NCI-H1694 treated with DMSO at 0.1 percent for 48 hours (cell line): Measurements from ENCODE around the gene BIRC6.
"Not testable (repeated sequence)": the region's sequence is repeated elsewhere in the genome, so short reads cannot be mapped to it uniquely, and the experiment has no call there.

ENCODE experiments used
- DNase-seq: peaks from one replicate; lab custom pipeline; 2025; lab: John Stamatoyannopoulos, UW

Gene BIRC6, protein sequence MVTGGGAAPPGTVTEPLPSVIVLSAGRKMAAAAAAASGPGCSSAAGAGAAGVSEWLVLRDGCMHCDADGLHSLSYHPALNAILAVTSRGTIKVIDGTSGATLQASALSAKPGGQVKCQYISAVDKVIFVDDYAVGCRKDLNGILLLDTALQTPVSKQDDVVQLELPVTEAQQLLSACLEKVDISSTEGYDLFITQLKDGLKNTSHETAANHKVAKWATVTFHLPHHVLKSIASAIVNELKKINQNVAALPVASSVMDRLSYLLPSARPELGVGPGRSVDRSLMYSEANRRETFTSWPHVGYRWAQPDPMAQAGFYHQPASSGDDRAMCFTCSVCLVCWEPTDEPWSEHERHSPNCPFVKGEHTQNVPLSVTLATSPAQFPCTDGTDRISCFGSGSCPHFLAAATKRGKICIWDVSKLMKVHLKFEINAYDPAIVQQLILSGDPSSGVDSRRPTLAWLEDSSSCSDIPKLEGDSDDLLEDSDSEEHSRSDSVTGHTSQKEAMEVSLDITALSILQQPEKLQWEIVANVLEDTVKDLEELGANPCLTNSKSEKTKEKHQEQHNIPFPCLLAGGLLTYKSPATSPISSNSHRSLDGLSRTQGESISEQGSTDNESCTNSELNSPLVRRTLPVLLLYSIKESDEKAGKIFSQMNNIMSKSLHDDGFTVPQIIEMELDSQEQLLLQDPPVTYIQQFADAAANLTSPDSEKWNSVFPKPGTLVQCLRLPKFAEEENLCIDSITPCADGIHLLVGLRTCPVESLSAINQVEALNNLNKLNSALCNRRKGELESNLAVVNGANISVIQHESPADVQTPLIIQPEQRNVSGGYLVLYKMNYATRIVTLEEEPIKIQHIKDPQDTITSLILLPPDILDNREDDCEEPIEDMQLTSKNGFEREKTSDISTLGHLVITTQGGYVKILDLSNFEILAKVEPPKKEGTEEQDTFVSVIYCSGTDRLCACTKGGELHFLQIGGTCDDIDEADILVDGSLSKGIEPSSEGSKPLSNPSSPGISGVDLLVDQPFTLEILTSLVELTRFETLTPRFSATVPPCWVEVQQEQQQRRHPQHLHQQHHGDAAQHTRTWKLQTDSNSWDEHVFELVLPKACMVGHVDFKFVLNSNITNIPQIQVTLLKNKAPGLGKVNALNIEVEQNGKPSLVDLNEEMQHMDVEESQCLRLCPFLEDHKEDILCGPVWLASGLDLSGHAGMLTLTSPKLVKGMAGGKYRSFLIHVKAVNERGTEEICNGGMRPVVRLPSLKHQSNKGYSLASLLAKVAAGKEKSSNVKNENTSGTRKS (N-terminal part only)

DNA sequence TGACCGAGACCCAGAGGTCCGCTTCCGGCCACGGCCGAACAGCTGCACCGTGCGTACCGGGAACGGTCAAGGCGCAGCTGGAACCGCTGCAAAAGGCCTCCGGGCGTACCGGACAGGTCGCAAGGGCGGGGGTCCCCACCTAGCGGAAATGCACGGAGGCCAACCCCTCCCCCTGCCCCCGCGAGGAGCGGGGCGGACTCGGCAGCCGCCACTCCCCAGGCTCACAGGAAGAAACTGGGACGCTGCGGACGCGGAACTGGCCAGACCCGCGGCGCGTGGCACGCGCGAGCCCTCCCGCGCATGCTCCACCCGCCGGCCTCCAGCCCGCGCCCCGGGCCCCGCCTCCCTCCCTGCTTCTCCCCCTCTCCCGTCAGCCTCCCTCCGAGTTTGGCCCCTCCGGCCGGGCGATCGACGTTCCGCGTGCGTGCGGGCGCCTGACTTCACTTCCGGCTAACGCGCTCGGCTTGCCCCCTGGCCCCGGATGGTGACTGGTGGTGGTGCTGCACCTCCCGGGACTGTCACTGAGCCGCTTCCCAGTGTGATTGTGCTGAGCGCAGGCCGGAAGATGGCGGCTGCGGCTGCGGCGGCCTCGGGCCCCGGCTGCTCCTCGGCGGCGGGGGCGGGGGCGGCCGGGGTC is at the start of gene BIRC6:
BIRC6 (plus strand) TSS at position 343 of the 637 bp plus-strand sequence; CDS start at position 482, 139 bp downstream.
- peak; percentile 88 for DNase-seq

DNA sequence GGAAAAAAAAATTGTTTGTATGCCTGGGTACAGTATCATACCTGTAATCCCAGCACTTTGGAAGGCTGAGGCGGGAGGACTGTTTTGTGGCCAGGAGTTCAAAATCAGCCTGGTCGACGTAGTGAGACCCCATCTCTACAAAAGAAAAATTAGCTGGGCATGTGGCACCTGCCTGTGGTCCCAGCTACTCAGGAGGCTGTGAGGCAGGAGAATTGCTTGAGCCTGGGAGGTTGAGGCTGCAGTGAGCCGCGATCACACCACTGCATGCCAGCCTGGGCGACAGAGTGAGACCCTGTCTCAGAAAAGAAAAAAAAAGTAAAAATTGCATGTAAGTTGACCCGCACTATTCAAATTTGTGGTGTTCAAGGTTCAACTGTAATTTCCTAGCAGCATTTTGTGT is 46.2 kb upstream of the BIRC6 start:
- no peak for DNase-seq

DNA sequence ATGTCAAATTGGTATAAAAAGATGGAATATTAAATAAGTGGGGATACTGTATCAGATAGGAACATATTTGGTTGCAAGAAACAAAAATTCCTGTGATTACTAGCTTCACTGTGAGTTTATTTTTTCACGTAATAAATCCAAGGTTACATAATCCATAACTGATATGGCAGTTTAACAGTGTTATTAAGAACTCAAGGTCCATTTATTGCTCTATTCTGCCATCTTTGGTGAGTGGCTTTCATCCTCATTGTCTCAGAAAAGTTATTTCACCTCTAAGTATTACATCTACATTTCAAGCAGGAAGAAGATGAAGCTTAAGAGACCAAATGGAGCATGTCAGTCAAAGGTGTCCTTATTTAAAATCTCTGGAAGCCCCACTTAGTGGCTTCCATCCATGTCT is 41.9 kb upstream of the BIRC6 start:
- no peak for DNase-seq

DNA sequence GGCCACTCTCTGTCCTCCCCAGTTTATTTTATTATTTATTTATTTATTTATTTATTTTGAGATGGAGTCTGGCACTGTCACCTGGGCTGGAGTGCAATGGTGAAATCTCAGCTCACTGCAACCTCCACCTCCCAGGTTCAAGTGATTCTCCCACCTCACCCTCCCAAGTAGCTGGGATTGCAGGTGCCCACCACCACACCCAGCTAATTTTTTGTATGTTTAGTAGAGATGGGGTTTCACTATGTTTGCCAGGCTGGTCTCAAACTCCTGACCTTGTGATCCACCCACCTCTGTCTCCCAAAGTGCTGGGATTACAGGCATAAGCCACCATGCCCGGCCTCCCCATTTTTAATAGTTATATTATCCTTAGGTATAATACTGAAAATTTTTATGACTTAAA is 28.1 kb upstream of the BIRC6 start:
- DNase-seq: not testable (repeated sequence)

DNA sequence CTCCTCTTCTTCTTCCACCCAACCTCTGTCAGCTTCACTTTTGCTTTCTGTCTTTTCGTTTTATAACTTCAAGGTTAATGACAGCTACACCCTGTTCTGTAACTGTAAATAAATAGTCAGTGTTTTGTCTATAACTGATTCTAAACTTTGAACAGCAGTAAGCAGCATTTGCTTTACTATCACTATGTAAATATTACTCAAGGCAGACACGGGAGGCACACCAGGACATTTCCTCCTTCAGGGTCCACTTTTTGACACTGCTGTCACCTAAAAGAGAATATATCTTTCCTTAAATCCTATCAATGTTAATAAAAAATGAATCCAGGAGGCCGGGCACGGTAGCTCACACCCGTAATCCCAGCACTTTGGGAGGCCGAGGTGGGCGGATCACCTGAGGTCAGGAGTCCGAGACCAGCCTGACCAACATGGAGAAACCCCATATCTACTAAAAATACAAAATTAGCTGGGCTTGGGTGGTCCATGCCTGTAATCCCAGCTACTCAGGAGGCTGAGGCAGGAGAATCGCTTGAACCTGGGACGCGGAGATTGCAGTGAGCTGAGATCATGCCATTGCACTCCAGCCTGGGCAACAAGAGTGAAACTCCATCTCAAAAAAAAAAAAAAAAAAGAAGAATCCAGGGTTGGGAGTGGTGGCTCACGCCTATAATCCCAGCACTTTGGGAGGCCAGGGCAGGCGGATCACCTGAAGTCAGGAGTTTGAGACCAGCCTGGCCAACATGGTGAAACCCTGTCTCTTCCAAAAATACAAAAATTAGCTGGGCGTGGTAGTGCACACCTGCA is 27.4 kb upstream of the BIRC6 start:
- not testable (repeated sequence) for DNase-seq

DNA sequence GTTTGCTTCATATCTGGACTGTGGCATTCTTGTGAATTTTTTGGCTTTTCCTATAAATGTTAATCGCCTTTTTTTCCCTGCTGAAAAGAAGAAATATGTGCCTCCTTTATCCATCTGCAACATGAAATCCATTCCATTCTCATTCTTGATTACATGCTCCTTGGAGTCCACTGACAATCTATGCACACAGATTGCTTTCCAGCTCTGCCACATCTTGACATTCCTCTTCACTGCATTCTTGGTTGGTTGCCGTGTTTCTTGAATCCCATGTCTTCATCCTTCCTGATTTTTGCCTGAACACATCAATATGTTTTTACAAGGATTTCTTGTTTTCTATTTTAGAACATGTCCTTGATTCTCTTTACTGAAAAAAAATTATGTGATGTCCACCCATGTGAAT is 26.7 kb upstream of the BIRC6 start:
- DNase-seq: no peak

DNA sequence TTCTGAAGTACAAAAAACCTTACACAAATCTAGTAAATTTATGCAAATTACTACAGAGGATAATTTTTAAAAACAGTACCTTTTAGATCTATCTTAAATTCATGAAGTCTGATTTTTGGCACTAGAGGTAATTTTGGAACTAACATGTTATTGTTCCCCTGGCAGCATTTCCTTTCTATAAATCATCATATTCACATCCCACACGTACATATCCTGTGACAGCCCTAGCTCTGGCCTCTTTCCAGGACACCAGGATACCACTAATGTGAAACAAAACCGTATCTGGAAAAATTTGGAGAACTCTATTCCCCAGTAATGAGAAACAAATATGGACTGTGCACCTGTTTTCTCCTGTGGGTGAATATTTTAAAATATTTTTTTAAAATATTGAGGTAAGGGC is 14.0 kb upstream of the BIRC6 start:
- peak; percentile 0 for DNase-seq

DNA sequence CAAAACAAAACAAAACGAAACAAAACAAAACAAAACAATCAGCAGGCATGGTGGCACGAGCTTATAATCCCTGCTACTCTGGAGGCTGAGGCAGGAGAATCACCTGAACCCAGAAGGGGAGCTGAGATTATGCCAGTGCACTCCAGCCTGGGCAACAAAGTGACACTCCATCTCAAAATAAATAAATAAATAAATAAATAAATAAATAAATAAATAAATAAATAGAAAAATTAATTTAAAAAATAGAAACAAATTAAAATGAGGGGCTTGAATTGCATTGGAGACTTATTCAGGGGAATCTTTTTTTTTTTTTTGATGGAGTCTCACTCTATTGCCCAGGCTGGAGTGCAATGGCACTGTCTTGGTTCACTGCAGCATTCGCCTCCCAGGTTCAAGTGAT is 6.0 kb upstream of the BIRC6 start:
- not testable (repeated sequence) for DNase-seq

DNA sequence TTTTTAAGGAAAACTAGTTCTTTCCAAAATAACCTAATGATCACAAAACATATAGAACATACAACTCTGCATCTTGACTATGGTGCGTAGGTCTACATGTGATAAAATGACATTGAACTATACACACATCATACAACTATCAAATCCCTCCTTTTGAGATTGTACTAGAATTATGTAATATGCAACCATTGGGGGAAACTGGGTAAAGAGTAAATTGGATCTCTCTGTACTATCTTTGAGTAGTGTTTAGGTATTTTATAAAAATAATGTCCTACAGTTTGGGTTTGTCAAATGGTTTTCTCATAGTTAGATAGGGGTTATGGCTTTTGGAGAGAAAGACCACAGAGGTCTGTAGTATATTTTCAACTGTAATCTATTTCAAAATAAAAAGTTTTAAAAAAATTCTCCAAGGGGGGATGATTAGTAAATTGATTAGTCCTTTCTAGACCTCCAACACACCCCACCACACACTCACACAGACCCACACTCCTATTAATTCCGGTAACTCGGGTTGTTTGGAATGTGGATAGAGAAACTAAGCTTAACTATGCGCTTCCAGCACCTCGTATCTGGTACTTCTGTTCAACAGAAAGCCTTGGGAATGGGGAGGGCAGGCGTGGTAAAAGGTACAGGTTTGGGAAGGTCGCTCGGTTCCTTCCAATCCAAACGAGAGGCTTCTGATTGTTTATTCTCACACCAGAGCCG is 695 bp upstream of the BIRC6 start:
- DNase-seq: peak; percentile 39

DNA sequence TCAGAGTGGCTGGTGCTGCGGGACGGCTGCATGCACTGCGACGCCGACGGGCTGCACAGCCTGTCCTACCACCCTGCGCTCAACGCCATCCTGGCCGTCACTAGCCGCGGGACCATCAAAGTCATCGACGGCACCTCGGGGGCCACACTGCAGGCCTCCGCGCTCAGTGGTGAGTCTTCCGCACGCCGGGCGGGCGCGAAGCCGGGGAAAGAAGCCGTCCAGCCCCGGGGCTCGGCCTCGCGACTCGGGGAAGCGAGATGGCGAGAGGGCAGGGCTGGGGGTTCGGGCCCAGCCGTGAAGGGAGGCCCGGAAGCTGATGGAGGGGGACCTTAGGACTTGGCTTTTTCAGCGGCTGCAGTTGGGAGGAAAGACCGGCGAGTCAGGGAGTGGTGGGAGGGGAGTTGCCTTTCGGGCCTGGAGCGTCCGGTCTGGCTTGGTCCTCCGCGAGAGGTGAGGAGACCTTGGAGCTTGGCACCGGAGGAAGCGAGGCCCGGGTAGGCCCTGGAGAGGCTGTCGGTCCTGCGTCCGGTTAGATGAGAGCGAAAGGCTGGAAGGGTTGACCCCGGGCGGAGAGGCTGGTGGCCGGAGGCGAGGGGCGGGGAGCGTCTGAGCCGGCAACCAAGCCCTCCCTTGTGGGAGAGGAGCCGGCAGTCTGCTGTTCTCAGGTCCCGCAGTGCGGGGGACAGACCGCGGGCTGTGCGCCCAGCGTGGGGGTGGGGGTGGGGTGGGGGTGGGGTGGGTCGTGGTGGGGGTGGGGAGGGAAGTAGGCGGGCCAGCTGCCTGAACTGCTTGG is 691 bp downstream of the BIRC6 start:
- DNase-seq: no peak

DNA sequence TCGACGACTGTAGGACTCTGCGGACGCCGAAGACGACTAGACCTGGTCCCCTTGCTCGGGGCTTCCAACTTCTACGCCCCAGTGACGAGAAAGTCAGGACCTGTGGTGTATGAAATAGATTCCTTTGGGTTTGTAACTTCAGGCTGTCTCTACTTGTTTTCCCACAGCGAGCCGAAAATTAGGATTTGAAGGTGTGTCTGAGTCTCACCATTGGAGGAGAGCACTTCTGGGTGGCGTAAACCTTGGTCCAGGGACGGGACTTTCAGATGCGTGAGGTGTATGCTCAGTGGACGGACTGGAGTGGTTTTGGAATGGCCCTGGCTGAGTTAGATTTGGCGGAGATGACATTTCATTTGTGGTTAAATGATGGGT is 1.3 kb downstream of the BIRC6 start:
- DNase-seq: no peak

DNA sequence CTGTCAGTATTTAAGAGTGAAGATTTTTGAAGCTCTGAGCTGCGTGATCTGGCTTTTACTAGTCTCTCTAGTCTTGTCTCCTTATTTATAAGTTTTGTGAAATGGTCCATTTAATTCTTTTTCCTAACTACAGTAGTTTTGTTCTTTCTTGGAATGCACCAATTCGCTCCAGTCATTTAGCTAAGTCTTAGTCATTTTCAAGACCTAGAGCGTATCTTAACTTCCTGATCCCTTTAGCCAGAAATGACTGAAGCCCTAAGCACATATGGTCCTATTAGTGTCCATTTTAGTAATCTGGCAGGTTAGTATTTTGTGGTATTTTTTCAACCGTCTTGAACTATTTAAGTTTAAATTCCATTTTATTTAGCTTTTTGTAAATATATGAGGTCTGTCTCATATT is 3.6 kb downstream of the BIRC6 start:
- no peak for DNase-seq

DNA sequence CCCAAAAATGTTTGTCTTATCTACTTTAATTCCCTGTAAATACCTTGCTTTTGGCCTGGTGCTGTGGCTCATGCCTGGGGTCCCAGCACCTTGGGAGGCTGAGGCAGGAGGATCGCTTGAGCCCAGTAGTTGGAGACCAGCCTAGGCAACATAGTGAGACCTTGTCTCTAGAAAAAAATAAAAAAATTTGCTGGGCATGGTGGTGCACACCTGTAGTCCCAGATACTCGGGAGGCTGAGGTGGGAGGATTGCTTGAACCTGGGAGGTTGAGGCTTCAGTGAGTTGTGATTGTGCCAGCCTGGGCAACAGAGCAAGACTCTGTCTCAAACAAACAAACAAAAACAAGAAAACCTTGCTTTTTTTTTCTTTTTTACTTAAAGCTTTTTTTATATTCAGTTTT is 6.2 kb downstream of the BIRC6 start:
- not testable (repeated sequence) for DNase-seq

DNA sequence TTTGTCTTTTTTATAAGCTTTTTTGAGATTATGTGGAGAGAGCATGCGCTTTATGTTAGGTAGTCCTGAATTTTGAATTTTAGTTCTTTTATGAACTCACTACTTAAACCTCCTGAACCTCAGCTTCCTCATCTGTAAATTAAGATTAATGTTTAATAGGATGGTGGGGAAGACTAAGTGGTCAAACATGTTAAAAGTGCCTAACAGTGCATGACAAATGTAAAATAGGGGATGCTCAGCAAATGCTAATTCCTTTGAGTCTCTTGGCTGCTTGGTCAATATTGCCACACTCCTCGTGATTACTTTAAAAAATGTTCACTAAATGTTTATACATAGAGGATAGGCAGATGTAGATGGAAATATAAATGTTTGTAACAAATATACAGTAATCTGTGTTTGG is 6.8 kb downstream of the BIRC6 start:
- no peak for DNase-seq

DNA sequence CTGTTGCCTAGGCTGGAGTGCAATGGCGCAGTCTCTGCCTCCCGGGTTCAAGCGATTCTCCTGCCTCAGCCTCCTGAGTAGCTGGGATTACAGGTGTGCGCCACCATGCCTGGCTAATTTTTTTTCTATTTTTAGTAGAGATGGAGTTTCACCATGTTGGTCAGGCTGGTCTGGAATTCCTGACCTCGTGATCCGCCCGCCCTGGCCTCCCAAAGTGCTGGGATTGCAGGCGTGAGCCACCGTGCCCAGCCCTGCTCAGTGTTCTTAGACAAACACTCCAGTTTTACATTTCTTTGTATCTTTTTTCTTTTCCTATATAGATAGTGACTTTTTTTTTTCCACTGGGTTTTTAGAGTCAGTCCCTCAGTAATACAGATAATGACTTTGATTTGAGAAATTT is 7.5 kb downstream of the BIRC6 start:
- not testable (repeated sequence) for DNase-seq

DNA sequence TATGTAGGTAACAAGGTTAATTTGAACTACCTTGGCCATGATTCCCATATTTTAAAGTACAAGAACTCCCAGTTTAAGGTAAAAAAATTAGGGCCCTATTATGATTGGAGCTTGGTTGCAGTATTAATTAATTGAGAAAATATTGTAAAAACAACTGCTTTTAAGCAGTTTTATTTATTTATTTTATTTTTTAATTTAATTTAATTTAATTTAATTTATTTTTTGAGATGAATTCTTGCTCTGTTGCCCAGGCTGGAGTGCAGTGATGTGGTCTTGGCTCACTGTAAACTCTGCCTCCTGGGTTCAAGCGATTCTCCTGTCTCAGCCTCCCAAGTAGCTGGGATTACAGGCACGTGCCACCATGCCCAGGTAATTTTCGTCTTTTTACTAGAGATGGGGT is 8.9 kb downstream of the BIRC6 start:
- DNase-seq: not testable (repeated sequence)

DNA sequence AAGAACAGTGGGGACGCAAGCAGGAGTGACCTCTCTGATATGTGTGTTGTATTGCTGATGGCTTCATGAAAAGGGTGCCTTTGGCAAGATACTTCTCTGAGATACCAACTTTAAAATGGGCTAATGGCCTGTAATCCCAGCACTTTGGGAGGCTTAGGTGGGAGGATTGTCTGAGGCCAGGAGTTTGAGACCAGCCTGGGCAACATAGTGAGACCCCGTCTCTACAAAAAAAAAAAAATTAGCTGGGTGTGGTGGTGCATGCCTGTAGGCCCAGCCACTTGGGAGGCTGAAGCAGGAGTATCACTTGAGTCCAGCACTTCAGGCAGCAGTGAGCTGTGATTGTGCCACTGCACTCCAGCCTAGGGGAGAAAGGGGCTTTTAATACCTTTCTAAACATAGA is 9.8 kb downstream of the BIRC6 start:
- no peak for DNase-seq

DNA sequence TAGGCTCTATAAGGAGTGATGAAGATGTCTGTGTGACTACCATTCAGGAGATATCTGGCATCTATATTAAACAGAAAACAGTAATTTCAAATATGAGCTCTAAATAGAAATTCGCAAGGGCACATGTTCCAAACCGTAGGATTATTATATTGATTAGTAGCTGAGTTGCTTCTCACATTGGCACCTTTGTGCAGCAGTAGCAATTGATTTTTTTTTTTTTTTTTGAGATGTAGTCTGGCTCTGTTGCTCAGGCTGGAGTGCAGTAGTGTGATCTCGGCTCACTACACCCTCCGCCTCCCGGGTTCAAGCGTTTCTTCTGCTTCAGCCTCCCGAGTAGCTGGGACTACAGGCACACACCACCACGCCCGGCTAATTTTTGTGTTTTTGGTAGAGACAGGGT is 12.4 kb downstream of the BIRC6 start:
- DNase-seq: no peak

DNA sequence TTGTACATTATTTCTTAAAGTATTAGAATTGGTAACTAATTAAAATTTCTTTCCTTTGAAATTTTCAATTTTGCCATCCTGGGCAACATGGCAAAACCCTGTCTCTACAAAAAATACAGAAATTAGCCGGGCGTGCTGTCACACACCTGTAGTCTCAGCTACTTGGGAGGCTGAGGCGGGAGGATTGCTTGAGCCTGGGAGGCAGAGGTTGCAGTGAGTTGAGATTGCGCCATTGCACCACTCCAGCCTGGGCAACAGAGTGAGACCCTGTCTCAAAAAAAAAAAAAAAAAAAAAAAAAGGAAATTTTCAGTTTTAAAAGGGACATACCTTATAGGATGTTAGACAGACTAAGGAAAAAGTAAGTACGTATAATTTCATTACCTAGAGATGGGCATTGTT is 14.1 kb downstream of the BIRC6 start:
- DNase-seq: not testable (repeated sequence)
